SK-N-SH treated with all-trans-retinoic acid at 6 μM for 48 hours (cell line): ENCODE results near the gene GRID1.

ENCODE experiments used
- ATAC-seq: fragments of 200-7000 bp; cut with Tn5 transposase; 3 replicates; pipeline ENCODE4 v1.9.1; 2020; ENCODE audit warnings: mild to moderate bottlenecking, moderate library complexity
- ARNTL ChIP-seq: fragments of 450-650 bp; formaldehyde crosslinking; IDR thresholded peaks from 2 replicates; pipeline ENCODE4 v1.5.0; 2020; ENCODE audit warnings: low read depth, mild to moderate bottlenecking, moderate library complexity, borderline replicate concordance
- BACH2 ChIP-seq: fragments of 250-450 bp; sonication (Bioruptor Pico); IDR thresholded peaks from 2 replicates; pipeline ENCODE4 v1.9.0; 2021; ENCODE audit warnings: mild to moderate bottlenecking, borderline replicate concordance
- CREB5 ChIP-seq: fragments of 250-450 bp; sonication (Bioruptor Pico); IDR thresholded peaks from 2 replicates; pipeline ENCODE4 v1.5.1; 2020; ENCODE audit warnings: low read depth, mild to moderate bottlenecking, moderate library complexity
- CSDC2 ChIP-seq: fragments of 250-450 bp; sonication (Bioruptor Pico); IDR thresholded peaks from 2 replicates; pipeline ENCODE4 v1.5.0; 2020; ENCODE audit warnings: mild to moderate bottlenecking, moderate library complexity
- ESRRG ChIP-seq: fragments of 250-450 bp; sonication (Bioruptor Pico); IDR thresholded peaks from 2 replicates; pipeline ENCODE4 v1.6.1; 2021; ENCODE audit warnings: mild to moderate bottlenecking
- GLIS3 ChIP-seq: fragments of 250-450 bp; sonication (Bioruptor Pico); IDR thresholded peaks from 2 replicates; pipeline ENCODE4 v1.5.0; 2020; ENCODE audit warnings: mild to moderate bottlenecking, moderate library complexity
- ISL1 ChIP-seq: fragments of 250-450 bp; sonication (Bioruptor Pico); IDR thresholded peaks from 2 replicates; pipeline ENCODE4 v2.1.2; 2022; ENCODE audit warnings: mild to moderate bottlenecking, moderate library complexity
- OSR1 ChIP-seq: fragments of 250-450 bp; sonication (Bioruptor Pico); IDR thresholded peaks from 2 replicates; pipeline ENCODE4 v1.8.0; 2022; ENCODE audit warnings: moderate library complexity, mild to moderate bottlenecking, inconsistent platforms
- PPARA ChIP-seq: fragments of 250-450 bp; sonication (Bioruptor Pico); IDR thresholded peaks from 2 replicates; pipeline ENCODE4 v1.5.0; 2020; ENCODE audit warnings: mild to moderate bottlenecking, borderline replicate concordance
- RARB ChIP-seq: fragments of 250-450 bp; sonication (Bioruptor Pico); IDR thresholded peaks from 2 replicates; pipeline ENCODE4 v1.8.0; 2021; ENCODE audit warnings: mild to moderate bottlenecking, moderate library complexity
- SNAI2 ChIP-seq: fragments of 250-450 bp; sonication (Bioruptor Pico); IDR thresholded peaks from 2 replicates; pipeline ENCODE4 v1.5.0; 2020; ENCODE audit warnings: mild to moderate bottlenecking, moderate library complexity
- TCF4 ChIP-seq: fragments of 250-450 bp; sonication (Bioruptor Pico); IDR thresholded peaks from 2 replicates; pipeline ENCODE4 v1.8.0; 2021; ENCODE audit warnings: mild to moderate bottlenecking, moderate library complexity, borderline replicate concordance
- TOX ChIP-seq: fragments of 250-450 bp; sonication (Bioruptor Pico); IDR thresholded peaks from 2 replicates; pipeline ENCODE4 v1.8.0; 2021; ENCODE audit warnings: mild to moderate bottlenecking, moderate library complexity, borderline replicate concordance
- TSHZ2 ChIP-seq: fragments of 250-450 bp; sonication (Bioruptor Pico); IDR thresholded peaks from 2 replicates; pipeline ENCODE4 v1.5.0; 2020; ENCODE audit warnings: mild to moderate bottlenecking, moderate library complexity
- ZC3H10 ChIP-seq: fragments of 250-450 bp; sonication (Bioruptor Pico); IDR thresholded peaks from 2 replicates; pipeline ENCODE4 v1.5.1; 2021; ENCODE audit warnings: mild to moderate bottlenecking, moderate library complexity
- ZFP30 ChIP-seq: fragments of 450-650 bp; formaldehyde crosslinking; IDR thresholded peaks from 2 replicates; pipeline ENCODE4 v1.5.0; 2022; ENCODE audit warnings: mild to moderate bottlenecking, moderate library complexity
- ZNF565 ChIP-seq: fragments of 450-650 bp; formaldehyde crosslinking; conservative IDR thresholded peaks from 2 replicates; pipeline ENCODE4 v1.5.0; 2020; ENCODE audit warnings: low read depth, mild to moderate bottlenecking, moderate library complexity
- ZNF8 ChIP-seq: fragments of 450-650 bp; formaldehyde crosslinking; IDR thresholded peaks from 2 replicates; pipeline ENCODE4 v1.5.0; 2020; ENCODE audit warnings: mild to moderate bottlenecking, moderate library complexity
- TF ChIP-seq, protein P1 (sequence below): fragments of 250-450 bp; sonication (Bioruptor Pico); IDR thresholded peaks from 2 replicates; pipeline ENCODE4 v1.5.1; 2021; ENCODE audit warnings: mild to moderate bottlenecking, moderate library complexity
- TF ChIP-seq, protein P2 (sequence below): fragments of 250-450 bp; sonication (Bioruptor Pico); IDR thresholded peaks from 2 replicates; pipeline ENCODE4 v1.8.0; 2020; ENCODE audit warnings: mild to moderate bottlenecking, moderate library complexity, borderline replicate concordance

The GRID1 gene

GRCh38 chr10:86051586-86051985, 315.0 kb downstream of the GRID1 start (continued):
- TF ChIP-seq, protein P1, sequence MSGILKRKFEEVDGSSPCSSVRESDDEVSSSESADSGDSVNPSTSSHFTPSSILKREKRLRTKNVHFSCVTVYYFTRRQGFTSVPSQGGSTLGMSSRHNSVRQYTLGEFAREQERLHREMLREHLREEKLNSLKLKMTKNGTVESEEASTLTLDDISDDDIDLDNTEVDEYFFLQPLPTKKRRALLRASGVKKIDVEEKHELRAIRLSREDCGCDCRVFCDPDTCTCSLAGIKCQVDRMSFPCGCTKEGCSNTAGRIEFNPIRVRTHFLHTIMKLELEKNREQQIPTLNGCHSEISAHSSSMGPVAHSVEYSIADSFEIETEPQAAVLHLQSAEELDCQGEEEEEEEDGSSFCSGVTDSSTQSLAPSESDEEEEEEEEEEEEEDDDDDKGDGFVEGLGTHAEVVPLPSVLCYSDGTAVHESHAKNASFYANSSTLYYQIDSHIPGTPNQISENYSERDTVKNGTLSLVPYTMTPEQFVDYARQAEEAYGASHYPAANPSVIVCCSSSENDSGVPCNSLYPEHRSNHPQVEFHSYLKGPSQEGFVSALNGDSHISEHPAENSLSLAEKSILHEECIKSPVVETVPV: no peak

GRCh38 chr10:86049442-86049841, 317.2 kb downstream of the GRID1 start:
- no peak for ATAC-seq

GRCh38 chr10:86048973-86049372, 317.6 kb downstream of the GRID1 start:
- no peak for ATAC-seq
- no peak for TF ChIP-seq CREB5
- no peak for TF ChIP-seq OSR1 (CRISPR knock-in tag)
- TF ChIP-seq ARNTL (CRISPR knock-in tag): no peak
- TF ChIP-seq, protein P2, sequence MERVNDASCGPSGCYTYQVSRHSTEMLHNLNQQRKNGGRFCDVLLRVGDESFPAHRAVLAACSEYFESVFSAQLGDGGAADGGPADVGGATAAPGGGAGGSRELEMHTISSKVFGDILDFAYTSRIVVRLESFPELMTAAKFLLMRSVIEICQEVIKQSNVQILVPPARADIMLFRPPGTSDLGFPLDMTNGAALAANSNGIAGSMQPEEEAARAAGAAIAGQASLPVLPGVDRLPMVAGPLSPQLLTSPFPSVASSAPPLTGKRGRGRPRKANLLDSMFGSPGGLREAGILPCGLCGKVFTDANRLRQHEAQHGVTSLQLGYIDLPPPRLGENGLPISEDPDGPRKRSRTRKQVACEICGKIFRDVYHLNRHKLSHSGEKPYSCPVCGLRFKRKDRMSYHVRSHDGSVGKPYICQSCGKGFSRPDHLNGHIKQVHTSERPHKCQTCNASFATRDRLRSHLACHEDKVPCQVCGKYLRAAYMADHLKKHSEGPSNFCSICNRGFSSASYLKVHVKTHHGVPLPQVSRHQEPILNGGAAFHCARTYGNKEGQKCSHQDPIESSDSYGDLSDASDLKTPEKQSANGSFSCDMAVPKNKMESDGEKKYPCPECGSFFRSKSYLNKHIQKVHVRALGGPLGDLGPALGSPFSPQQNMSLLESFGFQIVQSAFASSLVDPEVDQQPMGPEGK (CRISPR knock-in tag): no peak

More at GRCh38 chr10:86049442-86049841, 317.2 kb downstream of the GRID1 start:
- TF ChIP-seq ZFP30 (CRISPR knock-in tag): no peak
- TF ChIP-seq ZNF8 (CRISPR knock-in tag): no peak
- TF ChIP-seq TOX: no peak
- no peak for TF ChIP-seq PPARA (CRISPR knock-in tag)
- no peak for TF ChIP-seq CSDC2 (CRISPR knock-in tag)
- no peak for TF ChIP-seq OSR1 (CRISPR knock-in tag)
- no peak for TF ChIP-seq TSHZ2 (CRISPR knock-in tag)
- TF ChIP-seq ISL1: no peak
- TF ChIP-seq, protein P2 (CRISPR knock-in tag): no peak
- no peak for TF ChIP-seq TCF4 (CRISPR knock-in tag)
- TF ChIP-seq BACH2 (CRISPR knock-in tag): no peak
- no peak for TF ChIP-seq GLIS3 (CRISPR knock-in tag)
- TF ChIP-seq SNAI2 (CRISPR knock-in tag): no peak
- TF ChIP-seq ZC3H10: no peak
- TF ChIP-seq, protein P1: no peak

DNA sequence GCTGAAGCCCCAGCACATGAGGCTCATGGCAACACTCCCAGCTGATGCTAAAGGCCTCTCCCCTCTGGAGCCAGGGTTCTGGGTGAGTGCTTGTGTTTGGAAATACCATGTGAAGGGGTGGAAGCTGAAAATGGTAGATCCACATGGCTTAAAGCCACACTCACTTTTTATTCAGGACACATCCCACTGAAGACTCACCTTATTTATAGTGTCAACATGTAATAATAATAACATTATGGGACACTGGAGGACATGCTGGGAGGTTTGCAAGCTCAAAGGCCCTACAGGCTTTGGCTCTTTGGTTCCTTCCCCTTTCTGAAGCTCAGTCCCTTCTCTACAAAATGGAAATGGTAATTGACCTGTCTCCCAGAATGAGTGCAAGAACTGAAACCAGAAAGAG, 318.0 kb downstream of the GRID1 start:
- no peak for ATAC-seq
- TF ChIP-seq SNAI2 (CRISPR knock-in tag) (no peak), ZNF565 (no peak), ZFP30 (CRISPR knock-in tag) (no peak), GLIS3 (CRISPR knock-in tag) (no peak), RARB (CRISPR knock-in tag) (no peak), ESRRG (CRISPR knock-in tag) (no peak), ARNTL (CRISPR knock-in tag) (no peak)
- TF ChIP-seq, protein P1: no peak
